CD14-positive monocyte (primary cell): ENCODE data around the gene TKT. TPM values are rescaled to one million over a fixed set of nuclear protein-coding genes. Genes with fewer than 3 reads are reported as not detected.

Experiments used
- DNase-seq, 3 donors: peaks; one replicate each; pipeline ENCODE4 v3.0.0-alpha.2; 2011 to 2022
- H2AFZ ChIP-seq: 2 replicates; pipeline ENCODE4 v1.6.0; 2012; ENCODE audit warnings: mild to moderate bottlenecking, low read depth, low read length, inconsistent platforms; ENCODE audit not compliant: insufficient read depth, poor library complexity, severe bottlenecking
- H3K27ac ChIP-seq, 2 donors: 1 replicate in 1 of 2; 2 replicates in 1 of 2; pipeline ENCODE4 v1.5.1; 2012 to 2013; ENCODE audit warnings: low read length in 2 of 2, control low read depth in 1 of 2, inconsistent platforms in 1 of 2, low read depth in 1 of 2, mild to moderate bottlenecking in 1 of 2
- H3K27me3 ChIP-seq, 2 donors: one replicate each; pipeline versions ENCODE4 v1.6.0 to v1.6.1; 2011 to 2013; ENCODE audit warnings: low read length in 2 of 2; ENCODE audit not compliant: control insufficient read depth in 2 of 2, insufficient read depth in 2 of 2
- H3K36me3 ChIP-seq, 2 donors: replicated peaks in 1 of 2; 1 replicate in 1 of 2; 2 replicates in 1 of 2; pipeline versions ENCODE4 v1.5.1 to v1.6.1; 2012 to 2013; ENCODE audit warnings: low read length in 2 of 2, control low read depth in 1 of 2, inconsistent platforms in 1 of 2, mild to moderate bottlenecking in 1 of 2; ENCODE audit not compliant: insufficient read depth in 2 of 2, control insufficient read depth in 1 of 2
- H3K4me1 ChIP-seq, 2 donors: 1 replicate in 1 of 2; 2 replicates in 1 of 2; pipeline versions ENCODE4 v1.5.1 to v1.6.1; 2012 to 2013; ENCODE audit warnings: low read length in 2 of 2, control low read depth in 1 of 2, inconsistent platforms in 1 of 2, mild to moderate bottlenecking in 1 of 2, moderate library complexity in 1 of 2; ENCODE audit not compliant: insufficient read depth in 2 of 2, control insufficient read depth in 1 of 2
- H3K4me2 ChIP-seq: replicated peaks from 2 replicates; pipeline ENCODE3; 2012; ENCODE audit warnings: low read length, moderate library complexity, mild to moderate bottlenecking; ENCODE audit not compliant: poor library complexity, severe bottlenecking; ENCODE audit errors: extremely low read depth
- H3K4me3 ChIP-seq, 3 experiments: fragments of 200-600 bp in 1 of 3; sonication (generic) in 1 of 3; replicated peaks in 1 of 3; 1 replicate in 2 of 3; 2 replicates in 1 of 3; pipeline ENCODE4 v1.5.1; 2011 to 2013; ENCODE audit warnings: low read length in 3 of 3, mild to moderate bottlenecking in 3 of 3, control low read depth in 2 of 3, low read depth in 2 of 3, inconsistent platforms in 1 of 3, moderate library complexity in 1 of 3
- H3K79me2 ChIP-seq: 2 replicates; pipeline ENCODE4 v1.6.0; 2012; ENCODE audit warnings: mild to moderate bottlenecking, control low read depth, inconsistent platforms, low read length, moderate library complexity; ENCODE audit not compliant: insufficient read depth
- H3K9ac ChIP-seq: 2 replicates; pipeline ENCODE4 v1.6.0; 2017; ENCODE audit warnings: low read length, mild to moderate bottlenecking; ENCODE audit not compliant: insufficient read depth, poor library complexity, severe bottlenecking
- H3K9me3 ChIP-seq, 2 donors: replicated peaks in 1 of 2; 1 replicate in 1 of 2; 2 replicates in 1 of 2; pipeline versions ENCODE4 v1.5.1 to v1.6.1; 2012 to 2013; ENCODE audit warnings: low read length in 2 of 2, control low read depth in 1 of 2; ENCODE audit not compliant: control insufficient read depth in 1 of 2, insufficient read depth in 1 of 2
- H4K20me1 ChIP-seq: 2 replicates; pipeline ENCODE4 v1.6.0; 2012; ENCODE audit warnings: mild to moderate bottlenecking, low read length, control low read depth, moderate library complexity; ENCODE audit not compliant: insufficient read depth
- H3K27ac Mint-ChIP-seq, 7 donors: one replicate each; pipeline ENCODE4 v1.8.0; 2020; ENCODE audit warnings: mild to moderate bottlenecking in 7 of 7, mixed read lengths in 7 of 7, moderate library complexity in 6 of 7, inconsistent platforms in 2 of 7
- H3K27me3 Mint-ChIP-seq, 3 donors: one replicate each; pipeline ENCODE4 v1.8.0; 2021 to 2022; ENCODE audit warnings: low read depth in 3 of 3, mild to moderate bottlenecking in 3 of 3, mixed read lengths in 3 of 3, moderate library complexity in 3 of 3, inconsistent platforms in 1 of 3
- H3K36me3 Mint-ChIP-seq, 2 donors: one replicate each; pipeline ENCODE4 v1.8.0; 2020; ENCODE audit warnings: mixed read lengths in 2 of 2, inconsistent platforms in 1 of 2, mild to moderate bottlenecking in 1 of 2
- H3K4me1 Mint-ChIP-seq: one replicate; pipeline ENCODE4 v1.8.0; 2020; ENCODE audit warnings: mild to moderate bottlenecking, mixed read lengths
- H3K4me3 Mint-ChIP-seq, 2 donors: one replicate each; pipeline ENCODE4 v1.8.0; 2020; ENCODE audit warnings: mild to moderate bottlenecking in 2 of 2, mixed read lengths in 2 of 2, moderate library complexity in 1 of 2
- H3K9me3 Mint-ChIP-seq, 7 donors: one replicate each; pipeline ENCODE4 v1.8.0; 2020 to 2022; ENCODE audit warnings: mixed read lengths in 7 of 7, mild to moderate bottlenecking in 6 of 7, moderate library complexity in 6 of 7, inconsistent platforms in 2 of 7
- WGBS: methylation state at CpG from one replicate; pipeline ENCODE4 v1.1.5; 2013; ENCODE audit warnings: missing lambda C conversion rate; ENCODE audit not compliant: insufficient coverage; 5-methylcytosine and 5-hydroxymethylcytosine counted together
- intact Hi-C, 2 donors: fragments of 100-400 bp; cut with micrococcal nuclease; formaldehyde crosslinking; loops; one replicate each; pipeline versions ENCODE4 v1.15.0 to v1.15.1; 2023
- polyA plus RNA-seq, 3 donors: library from polyadenylated mRNA; depleted of rRNA in 1 of 3; unstranded in 2 of 3; stranded (reverse) in 1 of 3; fragments of 300-500 nt in 2 of 3; fragments of >200 nt in 1 of 3; fragmentation: Illumina TruSeq in 2 of 3; gene quantifications; 1 replicate in 2 of 3; 2 replicates in 1 of 3; pipeline ENCODE4 v1.2.3, GENCODE V29; 2012 to 2021
- TF ChIP-seq, protein P1 (sequence below): fragments of 200-600 bp; IDR thresholded peaks from one replicate; pipeline ENCODE4 v1.8.0; 2022; ENCODE audit warnings: antibody characterized with exemption, mild to moderate bottlenecking

Gene TKT
- polyA plus RNA-seq, 3 donors: 496 to 582 (median 562) TPM

DNA sequence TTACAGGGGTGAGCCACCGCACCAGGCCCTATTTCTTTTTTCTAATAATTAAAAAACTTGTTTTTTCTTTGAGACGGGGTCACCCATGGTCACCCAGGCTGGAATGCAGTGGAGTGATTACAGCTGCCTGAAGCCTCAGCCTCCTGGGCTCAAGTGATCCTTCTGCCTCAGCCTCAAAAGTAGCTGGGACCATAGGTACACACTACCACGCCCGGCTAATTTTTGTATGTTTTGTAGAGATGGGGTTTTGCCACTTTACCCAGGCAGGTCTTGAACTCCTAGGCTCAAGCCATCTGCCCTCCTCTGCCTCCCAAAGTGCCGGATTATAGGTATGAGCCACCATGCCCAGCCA lies 858 bp upstream of the TKT start:
- H3K36me3 Mint-ChIP-seq: peaks cover 2 to 6% of the 10 kb centered on the region in 2 donors
- intact Hi-C loops: loop anchor here (5.0 to 10.0 kb wide), 2 partner anchors 94 to 362 kb away; partner anchors contain the start of genes PRKCD (in 1 of the 2) and STIMATE (in 1 of the 2)
- TF ChIP-seq, protein P1, sequence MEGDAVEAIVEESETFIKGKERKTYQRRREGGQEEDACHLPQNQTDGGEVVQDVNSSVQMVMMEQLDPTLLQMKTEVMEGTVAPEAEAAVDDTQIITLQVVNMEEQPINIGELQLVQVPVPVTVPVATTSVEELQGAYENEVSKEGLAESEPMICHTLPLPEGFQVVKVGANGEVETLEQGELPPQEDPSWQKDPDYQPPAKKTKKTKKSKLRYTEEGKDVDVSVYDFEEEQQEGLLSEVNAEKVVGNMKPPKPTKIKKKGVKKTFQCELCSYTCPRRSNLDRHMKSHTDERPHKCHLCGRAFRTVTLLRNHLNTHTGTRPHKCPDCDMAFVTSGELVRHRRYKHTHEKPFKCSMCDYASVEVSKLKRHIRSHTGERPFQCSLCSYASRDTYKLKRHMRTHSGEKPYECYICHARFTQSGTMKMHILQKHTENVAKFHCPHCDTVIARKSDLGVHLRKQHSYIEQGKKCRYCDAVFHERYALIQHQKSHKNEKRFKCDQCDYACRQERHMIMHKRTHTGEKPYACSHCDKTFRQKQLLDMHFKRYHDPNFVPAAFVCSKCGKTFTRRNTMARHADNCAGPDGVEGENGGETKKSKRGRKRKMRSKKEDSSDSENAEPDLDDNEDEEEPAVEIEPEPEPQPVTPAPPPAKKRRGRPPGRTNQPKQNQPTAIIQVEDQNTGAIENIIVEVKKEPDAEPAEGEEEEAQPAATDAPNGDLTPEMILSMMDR: no peak
- Histone ChIP-seq H2AFZ (no peak overlapping the region), H3K79me2 (peaks cover 44% of the 10 kb centered on the region), H3K9ac (no peak overlapping the region), H3K27me3 (no peaks in the 10 kb centered on the region), H3K4me1 (peaks cover 41 to 43% of the 10 kb centered on the region in 2 donors), H3K4me3 (no peak overlapping the region), H3K4me2 (no peak overlapping the region), H3K36me3 (no peaks in the 10 kb centered on the region), H3K27ac (no peak overlapping the region), H3K9me3 (no peaks in the 10 kb centered on the region), H4K20me1 (peaks cover 30% of the 10 kb centered on the region)
- H3K27me3 Mint-ChIP-seq: peaks cover 1 to 2% (median 2%) of the 10 kb centered on the region in 3 donors
- no peak for DNase-seq
- peaks cover 49% of the 10 kb centered on the region for H3K4me1 Mint-ChIP-seq
- H3K9me3 Mint-ChIP-seq: no peaks in the 10 kb centered on the region
- peak overlapping the region in 4 of 7 donors; percentile 21 to 99 (median 71) for H3K27ac Mint-ChIP-seq
- peak overlapping the region in 1 of 2 donors; percentile 76 for H3K4me3 Mint-ChIP-seq
- 90% methylated on average over 2 of the region's 5 CpGs for WGBS

- Histone ChIP-seq H3K9ac (peak overlapping the region; percentile 80), H2AFZ (no peak overlapping the region), H3K27me3 (no peaks in the 10 kb centered on the region), H3K4me1 (peaks cover 42 to 46% of the 10 kb centered on the region in 2 donors), H4K20me1 (peaks cover 30% of the 10 kb centered on the region), H3K4me3 (peak overlapping the region; percentile 83 to 99 (median 91)), H3K36me3 (no peaks in the 10 kb centered on the region), H3K27ac (peak overlapping the region; percentile 94 to 97), H3K79me2 (peaks cover 57% of the 10 kb centered on the region), H3K9me3 (no peaks in the 10 kb centered on the region), H3K4me2 (peak overlapping the region; percentile 83)
- TF ChIP-seq, protein P1: no peak
- H3K27me3 Mint-ChIP-seq: peaks cover 1 to 2% (median 2%) of the 10 kb centered on the region in 3 donors
- peaks cover 50% of the 10 kb centered on the region for H3K4me1 Mint-ChIP-seq
- peaks cover 7 to 15% of the 10 kb centered on the region in 2 donors for H3K36me3 Mint-ChIP-seq
- H3K9me3 Mint-ChIP-seq: no peaks in the 10 kb centered on the region
- H3K27ac Mint-ChIP-seq: peak overlapping the region; percentile 96 to 100 (median 99)
- no peak for DNase-seq
- intact Hi-C loops: loop anchor here (5.0 to 10.0 kb wide), 2 partner anchors 93 to 361 kb away; partner anchors contain the start of genes PRKCD (in 1 of the 2) and STIMATE (in 1 of the 2)
- under 1% methylated on average over 44 of the region's 44 CpGs for WGBS
- peak overlapping the region; percentile 94 to 96 for H3K4me3 Mint-ChIP-seq
These were observed 423 bp downstream of the TKT start for GRCh38 chr3:53255423-53255774.
